HEK293 (cell line): Measurements from ENCODE around the gene RNASEH1.

Experiments
- CTCF ChIP-seq: fragments of 450-650 bp; formaldehyde crosslinking; IDR thresholded peaks from 2 replicates; pipeline ENCODE4 v1.5.1; 2016; ENCODE audit warnings: missing biosample characterization, missing genetic modification characterization
- MEIS1 ChIP-seq: sonication (generic); formaldehyde crosslinking; IDR thresholded peaks from 2 replicates; pipeline ENCODE4 v1.8.1; 2022; ENCODE audit warnings: missing genetic modification reagents, mild to moderate bottlenecking, borderline replicate concordance
- RBAK ChIP-seq: fragments of 450-650 bp; formaldehyde crosslinking; IDR thresholded peaks from 2 replicates; pipeline ENCODE4 v1.5.1; 2016; ENCODE audit warnings: missing biosample characterization, missing genetic modification characterization
- ZBTB49 ChIP-seq: fragments of 450-650 bp; formaldehyde crosslinking; IDR thresholded peaks from 2 replicates; pipeline ENCODE4 v1.5.1; 2016; ENCODE audit warnings: missing biosample characterization, missing genetic modification characterization, low read depth
- ZNF214 ChIP-seq: fragments of 450-650 bp; formaldehyde crosslinking; IDR thresholded peaks from 2 replicates; pipeline ENCODE4 v1.5.1; 2017; ENCODE audit warnings: missing biosample characterization, mild to moderate bottlenecking, missing genetic modification characterization, borderline replicate concordance
- ZNF280D ChIP-seq: fragments of 450-650 bp; formaldehyde crosslinking; IDR thresholded peaks from 2 replicates; pipeline ENCODE4 v1.5.1; 2016; ENCODE audit warnings: missing biosample characterization, missing genetic modification characterization
- ZNF404 ChIP-seq: fragments of 450-650 bp; formaldehyde crosslinking; IDR thresholded peaks from 2 replicates; pipeline ENCODE4 v1.5.1; 2017; ENCODE audit warnings: missing biosample characterization, missing genetic modification characterization
- ZNF677 ChIP-seq: fragments of 450-650 bp; IDR thresholded peaks from 2 replicates; pipeline ENCODE4 v1.5.0; 2018; ENCODE audit warnings: missing biosample characterization, mild to moderate bottlenecking, missing genetic modification characterization, moderate library complexity

GRCh38 chr2:3518496-3519254, 39.5 kb downstream of the RNASEH1 start:
- TF ChIP-seq CTCF (tag by site-specific recombination) = no peak; the same call in 1 of the 2 replicates
- no peak for TF ChIP-seq ZNF677 (tag by site-specific recombination)
- TF ChIP-seq RBAK (tag by site-specific recombination) = no peak
- no peak for TF ChIP-seq ZNF214
- TF ChIP-seq ZNF280D (tag by site-specific recombination) = no peak
- TF ChIP-seq MEIS1 = no peak
- TF ChIP-seq ZNF404 (tag by site-specific recombination) = no peak
- no peak for TF ChIP-seq ZBTB49 (tag by site-specific recombination)
